ENCODE measurements around the gene HDAC7.

DNA sequence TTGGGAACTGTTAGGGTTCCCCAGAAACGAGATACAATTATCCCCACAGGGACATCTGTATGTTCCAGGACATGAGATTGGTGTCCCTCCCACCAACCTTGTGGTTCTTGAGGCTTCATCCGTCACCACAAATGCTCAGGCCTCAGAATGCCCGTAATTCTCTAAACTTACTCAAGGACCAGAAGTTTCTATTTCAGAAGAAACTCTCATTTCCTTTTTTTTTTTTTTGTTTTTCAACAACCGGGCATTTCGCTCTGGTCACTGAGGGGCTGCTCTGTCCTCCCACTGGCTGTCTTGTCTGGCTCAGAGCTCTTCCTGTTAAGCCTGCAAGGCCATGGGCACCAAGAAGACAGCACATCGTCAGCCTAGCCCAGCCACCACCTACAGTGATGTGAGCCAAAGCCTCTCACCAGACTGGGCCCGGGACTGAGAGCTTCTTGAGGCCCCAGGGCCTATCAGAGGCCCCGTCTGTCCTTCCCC, 48.9 kb upstream of the HDAC7 start:
- TF ChIP-seq TCF4 (CRISPR knock-in tag; IDR thresholded peaks at IDR 0.05; ENCODE audit: borderline replicate concordance) (no peak), ZFP3 (CRISPR knock-in tag; IDR thresholded peaks at IDR 0.05) (no peak), BACH2 (CRISPR knock-in tag; IDR thresholded peaks at IDR 0.05; ENCODE audit: borderline replicate concordance) (no peak), ZFP30 (CRISPR knock-in tag; IDR thresholded peaks at IDR 0.05) (no peak), SNAI2 (CRISPR knock-in tag; IDR thresholded peaks at IDR 0.05) (no peak), CREB5 (CRISPR knock-in tag; IDR thresholded peaks at IDR 0.05; ENCODE audit: low read depth) (no peak), TOX (CRISPR knock-in tag; IDR thresholded peaks at IDR 0.05; ENCODE audit: borderline replicate concordance) (no peak)
